Measurements from ENCODE around the gene CENPP.

Gene CENPP

DNA sequence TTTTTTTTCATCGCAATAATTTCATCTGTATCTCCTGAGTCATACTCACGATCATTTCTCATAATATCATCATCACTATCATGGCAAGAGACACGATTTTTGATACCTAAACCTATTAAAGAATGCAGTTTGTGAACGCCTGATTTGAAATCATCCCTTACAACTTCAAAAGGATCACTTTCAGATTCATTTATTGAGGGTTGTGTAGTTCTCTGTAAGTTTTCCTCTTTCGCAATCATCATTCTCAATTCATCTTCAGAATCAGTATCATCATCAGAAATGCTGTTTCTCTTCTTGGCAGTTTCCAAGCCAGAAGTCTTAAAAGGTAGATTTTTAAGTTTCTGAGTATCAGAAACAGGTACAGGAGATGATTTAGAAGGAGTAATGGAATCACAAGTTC lies 10.3 kb upstream of the CENPP start:
- DNase-seq = no peak

DNA sequence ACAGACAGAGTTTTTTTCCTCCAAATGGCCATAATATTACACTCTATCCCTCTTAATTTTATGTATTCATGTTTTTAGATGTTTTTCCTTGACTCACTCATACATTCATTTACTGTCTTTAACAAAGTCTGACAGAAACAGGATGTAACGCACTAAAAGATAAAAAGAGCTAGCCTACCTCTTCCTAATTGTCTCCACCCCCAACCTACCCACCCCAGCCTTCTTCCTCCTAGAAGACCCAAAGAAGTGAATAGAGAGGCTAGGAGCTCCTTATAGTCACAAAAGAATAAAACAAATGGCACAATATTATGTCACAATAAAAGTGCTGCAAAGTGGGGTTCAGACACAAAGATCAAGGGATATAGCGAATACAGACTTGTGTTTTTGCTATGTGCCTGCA lies 1.3 kb upstream of the CENPP start:
- no peak for DNase-seq

DNA sequence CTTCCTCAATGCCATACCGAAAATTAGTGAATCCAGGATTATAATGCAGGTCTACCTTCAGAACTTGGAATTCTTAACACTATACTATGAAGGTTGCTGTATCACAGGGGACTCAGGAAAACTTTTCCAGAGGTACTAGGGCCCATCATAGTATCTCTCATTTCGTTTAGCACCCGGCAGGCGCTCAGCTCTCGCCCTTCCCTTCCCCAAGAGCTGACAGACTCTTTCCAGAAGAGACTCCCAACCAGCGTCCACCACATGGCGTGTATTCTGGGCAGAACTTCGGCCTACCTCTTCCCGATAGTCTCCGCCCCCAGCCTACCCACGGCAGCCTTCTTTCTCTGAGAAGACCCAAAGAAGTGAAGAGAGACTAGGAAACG lies 874 bp upstream of the CENPP start:
- DNase-seq = no peak

DNA sequence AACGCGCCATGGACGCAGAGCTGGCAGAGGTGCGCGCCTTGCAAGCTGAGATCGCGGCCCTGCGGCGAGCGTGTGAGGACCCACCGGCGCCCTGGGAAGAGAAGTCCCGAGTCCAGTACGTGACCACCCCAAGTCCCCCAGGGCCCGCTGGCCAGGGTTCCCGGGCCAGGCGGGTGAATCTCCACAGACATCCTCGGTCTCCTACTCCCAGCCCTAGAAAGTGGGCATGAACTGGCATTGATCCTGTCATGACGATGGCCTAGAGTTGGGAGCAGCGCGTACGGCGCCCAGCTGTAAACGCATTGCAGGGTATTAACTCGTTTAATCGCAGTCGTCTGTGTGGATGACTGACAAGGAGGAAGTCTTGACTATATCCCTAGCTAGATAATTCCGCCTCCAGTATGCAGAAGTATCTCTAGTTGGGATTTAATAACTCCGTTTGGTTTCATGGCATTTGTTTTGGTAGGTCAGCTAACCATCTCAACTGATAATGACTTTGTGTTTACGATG lies 293 bp downstream of the CENPP start:
- DNase-seq = no peak

DNA sequence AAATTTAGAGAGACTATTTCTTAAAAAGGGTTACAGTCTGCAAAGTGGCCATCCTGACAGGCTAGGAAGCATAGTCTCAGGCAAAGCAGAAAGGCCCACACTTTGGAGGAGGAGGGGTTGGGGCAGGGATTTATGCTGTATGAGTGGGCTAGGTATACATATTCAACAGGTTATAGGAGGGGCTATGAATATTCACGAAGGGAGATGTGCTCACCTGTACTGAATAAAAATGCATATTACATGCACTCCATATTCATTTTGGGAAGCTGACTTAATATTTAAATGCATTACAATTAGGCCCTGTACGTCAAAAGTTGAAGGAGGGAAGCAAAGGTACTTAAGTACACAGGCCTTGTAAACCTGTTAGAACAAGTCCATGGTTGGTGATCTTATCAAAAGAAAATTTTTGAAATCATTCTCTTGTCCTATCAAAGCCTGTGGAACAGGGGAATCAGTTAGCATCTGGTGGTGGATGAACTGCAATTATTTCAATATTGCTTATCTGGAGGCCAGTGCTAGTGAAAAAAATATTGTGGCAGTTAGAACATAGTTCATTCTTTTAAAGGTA lies 1.6 kb downstream of the CENPP start:
- no peak for DNase-seq

DNA sequence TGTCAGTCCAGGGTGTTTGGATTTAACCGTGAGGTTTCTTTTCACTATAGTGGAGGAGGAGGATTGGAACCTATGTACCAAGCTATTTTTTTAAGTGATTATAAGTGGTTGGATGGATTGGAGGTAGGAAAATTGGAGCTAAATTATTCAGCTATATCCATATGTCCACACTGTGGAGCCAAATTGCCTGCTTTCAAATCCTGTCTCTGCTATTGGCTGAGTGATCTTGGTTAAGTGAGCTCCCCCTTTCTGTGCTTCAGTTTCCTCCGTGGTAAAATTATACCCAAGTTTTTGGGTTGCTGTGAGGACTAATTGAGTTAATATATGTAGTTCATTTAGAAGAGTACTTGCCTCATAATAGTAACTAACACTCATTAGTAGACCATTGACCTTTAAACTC lies 2.5 kb downstream of the CENPP start:
- DNase-seq = no peak

DNA sequence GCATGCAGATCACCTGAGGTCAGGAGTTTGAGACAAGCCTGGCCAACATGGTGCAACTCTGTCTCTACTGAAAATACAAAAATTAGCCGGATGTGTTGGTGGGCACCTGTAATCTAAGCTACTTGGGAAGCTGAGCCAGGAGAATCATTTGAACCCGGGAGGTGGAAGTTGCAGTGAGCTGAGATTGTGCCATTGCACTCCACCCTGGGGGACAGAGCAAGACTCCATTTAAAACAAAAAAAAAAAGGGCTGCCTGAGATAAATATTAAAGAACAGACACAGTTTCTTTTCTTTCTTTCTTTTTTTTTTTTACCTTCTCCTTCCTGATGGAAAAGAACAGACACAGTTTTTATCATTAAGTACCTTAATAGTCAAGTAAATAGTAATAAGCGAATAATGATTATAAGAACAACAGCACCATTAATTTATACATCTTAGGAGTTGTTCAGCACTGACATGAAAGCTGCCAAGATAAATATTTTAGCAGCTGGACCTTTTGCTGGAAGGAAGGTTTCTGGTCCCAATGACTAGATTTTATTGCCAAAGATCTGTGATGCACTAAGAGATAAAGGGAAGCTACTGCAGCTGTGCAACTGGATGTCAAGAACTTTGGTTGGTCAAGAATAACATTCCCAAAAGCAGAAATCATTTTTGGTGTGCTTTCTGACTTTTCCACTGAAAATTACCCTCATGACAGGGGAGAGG lies 7.0 kb downstream of the CENPP start:
- no peak for DNase-seq

DNA sequence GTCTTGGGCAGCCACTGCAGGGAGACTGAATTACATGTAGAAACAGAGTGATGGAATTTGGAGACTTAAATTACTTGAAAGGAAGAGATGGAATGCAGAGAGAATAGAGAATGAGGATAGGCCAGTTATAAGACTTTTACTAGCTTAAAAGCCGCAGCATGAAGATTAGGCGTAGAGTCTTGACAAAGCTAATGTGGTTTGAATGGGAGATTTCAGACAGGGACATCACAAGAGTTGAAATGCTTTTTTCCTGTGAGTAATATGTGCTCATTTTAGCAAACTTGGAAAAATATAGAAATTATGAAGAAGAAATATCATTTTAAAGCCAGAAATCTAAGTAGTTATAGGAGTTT lies 7.5 kb downstream of the CENPP start:
- no peak for DNase-seq

DNA sequence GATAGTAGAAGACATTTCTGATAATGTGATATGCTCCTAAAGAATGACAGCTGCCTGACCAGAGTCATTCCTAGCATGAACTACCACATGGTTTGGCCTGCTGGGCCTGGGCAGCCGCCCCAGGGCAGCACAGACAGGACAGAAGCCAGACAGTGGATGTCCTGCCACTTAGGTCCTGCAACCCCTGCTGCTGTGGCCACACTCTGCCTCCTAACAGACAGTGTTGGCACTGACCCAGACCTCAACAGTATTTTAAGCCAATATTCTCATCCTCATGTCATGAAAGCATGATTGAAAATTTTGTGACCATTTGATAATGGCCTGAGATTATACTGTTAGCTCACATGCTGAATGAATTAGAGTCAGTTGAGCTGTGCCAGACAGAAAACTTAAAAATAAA lies 15.8 kb downstream of the CENPP start:
- no peak for DNase-seq

DNA sequence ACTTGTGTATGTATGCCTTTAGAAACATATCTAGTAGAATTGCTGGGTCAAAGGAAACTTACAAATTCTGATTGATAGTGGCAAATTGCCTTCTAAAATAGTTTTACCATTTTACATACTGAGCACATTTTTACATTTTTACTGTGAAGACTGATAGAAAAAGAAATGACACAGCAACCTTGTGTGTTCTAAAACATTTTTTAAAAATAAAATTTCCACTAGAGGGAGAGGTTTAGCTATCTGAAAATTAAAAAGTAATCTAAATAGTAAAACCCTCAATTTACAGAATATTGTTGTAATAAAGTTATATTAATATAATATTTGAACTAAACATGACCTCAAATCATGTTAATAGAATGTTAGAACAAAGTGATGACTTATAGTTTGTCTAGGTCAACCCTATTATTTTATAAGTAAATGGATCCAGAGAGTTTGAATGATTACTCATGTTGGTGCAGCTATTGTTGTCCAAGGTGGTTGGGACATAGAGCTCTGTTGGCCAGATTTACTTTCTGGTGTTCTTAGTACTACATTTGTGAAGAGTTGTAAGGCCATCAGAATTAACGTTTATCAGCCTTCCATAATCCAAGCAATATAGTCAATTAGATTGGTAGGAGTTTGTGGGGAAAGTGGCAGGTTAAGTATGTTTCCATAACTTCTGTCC lies 17.2 kb downstream of the CENPP start:
- no peak for DNase-seq

DNA sequence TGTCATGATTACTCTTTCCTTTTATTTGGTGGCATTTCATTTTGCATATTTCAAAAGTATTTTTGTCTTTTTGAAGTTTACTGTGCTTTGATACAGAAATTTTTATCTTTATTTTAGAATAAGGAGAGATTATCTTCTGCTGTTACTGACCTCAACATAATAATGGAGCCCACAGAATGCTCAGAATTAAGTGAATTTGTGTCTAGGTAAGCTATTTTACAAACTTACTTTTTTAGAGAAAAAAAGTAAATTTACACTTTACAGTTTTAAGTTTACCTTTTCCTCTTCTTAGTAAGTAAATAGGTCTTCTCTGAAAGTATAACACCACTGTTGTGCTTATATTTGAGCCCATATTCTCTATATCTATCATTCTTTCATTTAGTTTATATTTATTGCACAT lies 19.8 kb downstream of the CENPP start:
- DNase-seq = no peak

DNA sequence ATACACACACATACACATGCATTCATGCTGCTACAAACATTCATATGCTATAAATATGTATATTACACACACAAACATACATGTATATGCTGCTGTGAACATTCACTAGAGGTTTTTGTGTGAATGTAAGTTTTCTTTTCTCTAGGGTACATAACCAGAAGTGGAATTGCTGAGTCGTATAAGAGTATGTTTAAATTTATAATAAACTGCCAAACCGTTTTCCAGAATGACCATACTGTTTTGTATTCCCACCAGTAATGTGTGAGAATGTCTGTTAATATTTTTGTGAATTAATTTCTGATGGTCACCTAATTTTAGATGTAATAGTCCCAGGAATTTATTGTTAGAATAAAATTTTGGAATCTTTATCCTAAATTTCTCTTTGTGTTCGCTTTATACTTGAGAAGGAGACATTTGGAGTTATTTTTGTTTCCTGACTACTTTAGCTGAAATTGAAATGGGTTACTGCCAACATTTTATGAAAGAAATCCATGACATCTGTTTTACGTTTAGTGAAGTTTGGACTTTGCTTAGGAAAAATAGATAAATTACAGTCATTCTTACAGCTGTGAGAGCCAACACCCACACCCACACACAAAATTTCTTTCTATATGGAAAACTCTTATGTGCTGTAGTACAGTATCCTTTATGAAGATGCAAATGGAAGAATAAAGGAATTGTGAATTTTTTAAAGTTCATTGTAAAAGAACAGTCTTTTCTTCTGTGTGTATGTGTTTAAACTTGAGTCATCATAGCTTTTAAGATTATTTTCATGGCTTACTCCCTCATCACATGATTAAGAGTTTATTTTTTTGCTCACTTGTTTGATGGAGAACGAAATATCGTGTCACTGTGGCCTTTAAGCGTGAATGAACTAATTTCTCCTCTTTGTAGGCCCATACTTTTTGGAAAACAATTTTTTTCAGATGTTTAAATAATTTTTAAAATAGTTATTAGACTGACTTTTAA lies 24.3 kb downstream of the CENPP start:
- DNase-seq = no peak

DNA sequence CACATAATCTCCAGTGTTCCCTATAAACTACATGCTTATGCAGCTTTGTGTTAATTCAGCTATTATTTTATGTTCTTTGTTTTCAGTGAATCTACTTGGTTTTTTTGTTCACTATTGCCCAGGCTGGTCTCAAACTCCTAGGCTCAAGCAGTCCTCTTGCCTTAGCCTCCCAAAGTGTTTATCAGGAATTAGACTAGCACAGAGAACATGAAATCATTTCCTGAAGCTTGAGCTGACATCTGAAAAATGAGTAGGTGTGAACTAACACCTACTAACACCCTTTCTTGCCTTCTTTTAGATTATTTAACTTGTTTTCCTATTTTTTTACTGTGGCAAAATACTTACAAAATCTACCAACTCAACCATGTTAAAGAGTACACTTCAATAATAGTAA lies 25.0 kb downstream of the CENPP start:
- no peak for DNase-seq

DNA sequence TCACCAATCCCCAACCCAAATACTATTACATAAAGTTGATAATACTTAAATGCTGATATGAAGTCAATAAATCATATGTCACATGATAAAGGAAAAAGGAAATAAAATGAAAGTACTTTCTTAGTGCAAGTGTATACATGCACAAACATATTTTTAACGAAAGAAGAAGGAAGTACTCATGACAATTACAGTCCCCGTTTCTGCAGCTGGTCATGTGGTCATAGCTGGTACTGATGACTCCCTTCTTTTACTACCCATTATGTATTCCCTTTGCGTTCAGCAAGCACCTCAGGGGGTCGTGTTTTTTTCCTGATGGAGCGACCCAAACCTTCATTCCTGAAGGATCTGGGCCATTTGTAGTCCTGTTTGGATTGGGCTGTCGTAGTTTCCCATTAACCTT lies 27.3 kb downstream of the CENPP start:
- DNase-seq = no peak

DNA sequence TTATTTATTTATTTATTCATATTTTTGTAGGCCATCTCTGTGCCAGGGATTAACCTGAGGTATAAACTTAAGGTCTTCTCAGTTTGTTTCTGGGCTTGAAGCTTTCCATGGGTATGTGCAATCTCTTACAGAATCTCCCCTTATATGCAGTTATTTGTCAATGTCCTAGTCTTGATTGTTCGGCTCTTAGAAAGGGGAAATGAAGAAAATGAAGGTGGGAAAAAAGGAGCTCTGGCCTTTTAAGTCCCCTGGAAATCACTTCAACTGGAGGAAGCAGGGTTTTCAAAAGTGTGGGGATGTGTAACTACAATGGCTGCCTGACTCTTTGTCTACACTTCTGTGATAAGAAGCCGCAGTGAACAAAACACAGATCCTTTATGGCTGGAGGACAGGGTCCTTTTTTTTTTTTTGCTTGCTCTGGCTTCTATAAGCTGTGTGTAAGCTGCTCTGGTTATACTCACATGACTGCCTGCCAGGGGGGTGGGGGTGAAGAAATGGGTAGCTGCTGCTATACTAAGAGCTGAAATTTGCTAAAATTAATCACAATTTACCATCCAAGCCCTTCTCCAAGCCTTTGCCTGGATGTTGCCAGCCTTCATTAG lies 33.7 kb downstream of the CENPP start:
- no peak for DNase-seq

DNA sequence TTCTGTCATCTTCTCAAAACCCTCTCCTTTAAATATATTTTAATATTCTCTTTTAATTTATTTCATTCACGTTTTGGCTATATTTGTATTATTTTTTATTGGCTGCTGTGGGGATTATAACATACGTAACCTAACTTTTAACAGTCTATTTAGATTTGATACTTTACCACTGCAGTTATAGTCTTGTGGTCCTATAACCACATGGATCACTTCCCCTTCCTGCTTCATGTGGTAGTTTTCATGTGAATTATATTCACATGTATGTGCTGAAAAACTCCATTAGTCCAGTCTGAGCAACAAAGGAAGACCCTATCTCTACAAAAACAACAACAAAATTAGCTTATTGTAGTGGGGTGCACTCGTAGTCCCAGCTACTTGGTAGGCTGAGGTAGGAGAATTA lies 34.3 kb downstream of the CENPP start:
- no peak for DNase-seq

DNA sequence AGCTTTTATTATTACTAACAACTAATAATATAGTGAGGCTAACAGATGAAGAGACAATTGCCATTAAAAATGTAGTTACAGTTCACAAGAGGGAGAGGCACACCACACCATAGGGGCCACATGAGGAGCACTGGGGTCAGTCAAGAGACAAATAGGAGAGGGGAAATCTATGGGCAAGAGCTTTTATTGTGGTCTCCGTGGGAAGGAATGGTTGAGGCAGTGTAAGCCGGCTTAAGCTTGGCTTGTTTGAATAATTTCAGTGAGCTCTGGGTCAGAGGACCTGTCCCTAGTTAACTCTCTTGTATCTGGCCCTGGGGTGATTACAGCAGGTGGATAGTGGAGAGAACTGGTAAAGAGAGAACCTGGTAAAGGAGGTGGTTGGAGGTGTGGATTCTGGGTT lies 43.3 kb downstream of the CENPP start:
- DNase-seq = no peak

DNA sequence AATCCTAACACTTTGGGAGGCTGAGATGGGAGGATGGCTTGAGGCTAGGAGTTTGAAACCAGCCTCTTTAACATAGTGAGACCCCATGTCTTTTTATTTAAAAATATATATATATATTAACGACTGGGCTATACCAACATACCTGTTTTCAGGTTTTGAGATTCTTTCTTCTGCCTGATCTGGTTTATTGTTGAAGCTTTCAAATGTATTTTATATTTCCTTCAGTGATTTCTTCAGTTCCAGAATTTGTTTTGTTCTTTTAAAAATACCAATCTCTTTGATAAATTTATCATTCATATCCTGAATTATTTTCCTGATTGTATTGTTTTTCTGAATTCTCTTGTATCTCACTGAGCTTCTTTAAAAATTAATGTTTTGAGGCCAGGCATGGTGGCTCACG lies 47.4 kb downstream of the CENPP start:
- no peak for DNase-seq

DNA sequence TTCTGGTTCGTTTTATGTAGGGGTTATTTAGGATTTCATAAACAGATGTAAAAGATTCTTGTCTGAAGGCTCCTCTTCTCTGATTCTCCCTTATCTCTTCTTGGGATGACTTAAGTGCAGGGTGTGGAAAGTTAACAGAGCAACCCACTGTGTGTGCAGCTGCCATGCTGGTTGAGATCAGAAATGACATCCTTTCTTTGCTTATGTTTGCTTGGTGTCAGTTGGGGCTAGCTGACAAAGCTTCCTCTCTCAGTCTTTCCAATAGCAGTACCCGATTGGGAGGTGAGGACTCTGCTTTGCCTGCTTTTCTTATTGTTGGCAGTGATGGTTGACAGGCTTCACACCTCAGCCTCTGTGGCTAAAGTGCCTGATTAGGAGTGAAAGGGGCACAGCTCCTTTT lies 52.1 kb downstream of the CENPP start:
- no peak for DNase-seq

DNA sequence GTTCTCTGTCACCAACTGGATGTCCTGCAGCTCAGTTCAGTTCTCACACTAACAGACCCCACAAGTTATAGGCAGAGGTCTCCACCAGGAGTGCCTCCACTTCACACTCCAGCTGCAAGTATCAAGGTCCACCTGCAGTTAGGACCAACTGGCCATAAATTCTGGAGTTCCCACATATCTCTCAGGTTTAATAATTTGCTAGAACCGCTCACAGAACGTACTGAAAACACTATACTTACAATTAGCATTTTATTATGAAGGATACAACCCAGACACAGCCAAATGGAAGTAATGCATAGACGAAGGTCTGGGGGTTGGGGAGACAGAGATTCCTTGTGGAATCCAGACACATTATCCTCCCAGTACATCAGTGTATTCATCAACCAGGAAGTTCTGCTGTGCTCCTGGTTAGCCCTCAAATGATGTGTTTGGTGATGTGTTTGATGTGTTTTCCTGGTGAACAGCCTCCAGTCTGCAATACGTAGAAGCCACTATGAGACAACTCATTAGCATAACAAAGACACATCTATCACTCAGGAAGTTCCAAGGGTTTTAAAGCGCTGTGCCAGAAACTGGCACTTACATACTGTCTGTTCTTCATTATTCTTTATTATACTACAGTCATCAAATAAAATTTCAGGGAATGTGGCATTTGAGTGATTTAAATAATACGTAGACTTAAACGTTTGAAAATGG lies 53.3 kb downstream of the CENPP start:
- no peak for DNase-seq

DNA sequence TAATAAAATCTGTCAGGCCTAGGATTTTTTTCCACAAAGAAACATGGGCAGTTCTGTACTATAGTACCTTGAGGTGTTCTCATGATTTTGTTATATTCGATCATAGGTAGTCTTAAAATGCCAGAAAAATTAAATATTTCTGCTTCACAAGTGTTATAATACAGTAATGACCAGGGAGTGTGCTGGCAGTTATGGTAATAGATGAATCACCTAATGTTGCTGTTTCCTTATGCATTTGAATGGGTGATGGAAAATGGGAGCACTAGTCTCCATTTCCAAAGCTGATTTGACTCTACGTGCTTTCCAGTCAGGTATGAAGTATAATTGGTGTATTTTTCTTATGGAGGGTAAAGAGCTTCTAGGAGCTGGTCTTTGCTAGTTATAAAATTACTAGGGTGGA lies 54.9 kb downstream of the CENPP start:
- DNase-seq = no peak

DNA sequence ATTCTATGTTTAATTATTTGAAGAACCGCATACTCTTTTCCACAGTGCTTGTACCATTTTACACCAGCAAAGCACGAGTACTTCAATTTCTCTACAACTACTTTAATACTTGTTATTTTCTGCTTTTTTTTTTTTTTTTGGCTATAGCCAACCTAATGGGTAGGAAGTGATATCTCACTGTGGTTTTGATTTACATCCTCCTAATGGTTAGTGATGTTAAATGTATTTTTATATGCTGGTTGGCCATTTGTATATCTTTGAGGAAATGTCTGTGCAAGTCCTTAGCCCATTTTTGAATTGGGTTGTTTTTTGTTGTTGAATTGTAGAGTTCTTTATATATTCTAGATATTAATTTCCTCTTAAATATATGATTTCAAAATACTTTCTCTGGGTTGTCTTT lies 56.0 kb downstream of the CENPP start:
- no peak for DNase-seq
